Sigmoid colon (tissue), 7 donors: ENCODE measurements around the gene RIPOR3. TPM values are rescaled to one million over a fixed set of nuclear protein-coding genes. Genes with fewer than 3 reads are reported as not detected.

ENCODE experiments used
- DNase-seq: peaks from one replicate; pipeline ENCODE4 v3.0.0-alpha.2; 2019
- H3K27ac ChIP-seq, 4 donors: fragments of 200-600 bp; sonication (generic); one replicate each; pipeline ENCODE4 v1.5.1; 2016 to 2019; ENCODE audit warnings: mild to moderate bottlenecking in 1 of 4
- H3K27me3 ChIP-seq, 3 donors: fragments of 200-600 bp; sonication (generic); one replicate each; pipeline ENCODE4 v1.5.1; 2019; ENCODE audit warnings: mild to moderate bottlenecking in 1 of 3
- H3K36me3 ChIP-seq, 4 donors: fragments of 200-600 bp; sonication (generic); one replicate each; pipeline ENCODE4 v1.5.1; 2016 to 2019
- H3K4me1 ChIP-seq, 4 donors: fragments of 200-600 bp; sonication (generic); one replicate each; pipeline ENCODE4 v1.5.1; 2017 to 2019
- H3K4me3 ChIP-seq, 4 donors: fragments of 200-600 bp; sonication (generic); one replicate each; pipeline ENCODE4 v1.5.1; 2017 to 2019; ENCODE audit warnings: mild to moderate bottlenecking in 2 of 4, moderate library complexity in 1 of 4
- H3K9me3 ChIP-seq, 4 donors: fragments of 200-600 bp in 3 of 4; sonication (generic) in 3 of 4; one replicate each; pipeline versions ENCODE4 v1.5.1 to v1.6.1; 2013 to 2019
- CTCF ChIP-seq, 4 experiments: fragments of 450-650 bp in 3 of 4; fragments of 200-600 bp in 1 of 4; IDR thresholded peaks; one replicate each; pipeline ENCODE4 v1.5.1; 2016 to 2019; ENCODE audit warnings: antibody characterized with exemption in 4 of 4, mild to moderate bottlenecking in 3 of 4, moderate library complexity in 2 of 4
- EP300 ChIP-seq, 4 donors: sonication (generic); formaldehyde crosslinking; IDR thresholded peaks; one replicate each; pipeline ENCODE4 v1.6.1; 2017; ENCODE audit warnings: antibody characterized with exemption in 4 of 4
- POLR2A ChIP-seq, 2 donors: fragments of 450-650 bp; IDR thresholded peaks; one replicate each; pipeline ENCODE4 v1.6.1; 2016; ENCODE audit warnings: antibody characterized with exemption in 2 of 2, mild to moderate bottlenecking in 2 of 2, moderate library complexity in 2 of 2
- POLR2AphosphoS5 ChIP-seq, 4 donors: sonication (generic); formaldehyde crosslinking; IDR thresholded peaks; one replicate each; pipeline ENCODE4 v1.6.1; 2017; ENCODE audit warnings: antibody characterized with exemption in 4 of 4
- WGBS, 2 donors: extraction: QIAGEN DNeasy Blood & Tissue Kit; methylation state at CpG; one replicate each; pipeline ENCODE4 v1.1.7; 2013; 5-methylcytosine and 5-hydroxymethylcytosine counted together
- intact Hi-C: fragments of 100-400 bp; cut with DNase I; formaldehyde crosslinking; loops from one replicate; pipeline ENCODE4 v1.15.1; 2023
- polyA plus RNA-seq, 3 donors: library from polyadenylated mRNA; stranded (reverse); fragments of 200-250 nt; gene quantifications; one replicate each; pipeline ENCODE4 v1.2.3, GENCODE V29; 2013
- total RNA-seq, 4 donors: library from RNA; depleted of rRNA; stranded (reverse); fragments of >200 nt; gene quantifications; one replicate each; pipeline ENCODE4 v1.1.0, GENCODE V29; 2016
- donor health status: healthy with polysubstance abuse.
- donor health status: Bipolar disorder and iron deficiency.
- donor health status: healthy.

RIPOR3 gene
- total and polyA plus RNA-seq, 7 donors = 0.92 to 28.0 (median 9.4) TPM

DNA sequence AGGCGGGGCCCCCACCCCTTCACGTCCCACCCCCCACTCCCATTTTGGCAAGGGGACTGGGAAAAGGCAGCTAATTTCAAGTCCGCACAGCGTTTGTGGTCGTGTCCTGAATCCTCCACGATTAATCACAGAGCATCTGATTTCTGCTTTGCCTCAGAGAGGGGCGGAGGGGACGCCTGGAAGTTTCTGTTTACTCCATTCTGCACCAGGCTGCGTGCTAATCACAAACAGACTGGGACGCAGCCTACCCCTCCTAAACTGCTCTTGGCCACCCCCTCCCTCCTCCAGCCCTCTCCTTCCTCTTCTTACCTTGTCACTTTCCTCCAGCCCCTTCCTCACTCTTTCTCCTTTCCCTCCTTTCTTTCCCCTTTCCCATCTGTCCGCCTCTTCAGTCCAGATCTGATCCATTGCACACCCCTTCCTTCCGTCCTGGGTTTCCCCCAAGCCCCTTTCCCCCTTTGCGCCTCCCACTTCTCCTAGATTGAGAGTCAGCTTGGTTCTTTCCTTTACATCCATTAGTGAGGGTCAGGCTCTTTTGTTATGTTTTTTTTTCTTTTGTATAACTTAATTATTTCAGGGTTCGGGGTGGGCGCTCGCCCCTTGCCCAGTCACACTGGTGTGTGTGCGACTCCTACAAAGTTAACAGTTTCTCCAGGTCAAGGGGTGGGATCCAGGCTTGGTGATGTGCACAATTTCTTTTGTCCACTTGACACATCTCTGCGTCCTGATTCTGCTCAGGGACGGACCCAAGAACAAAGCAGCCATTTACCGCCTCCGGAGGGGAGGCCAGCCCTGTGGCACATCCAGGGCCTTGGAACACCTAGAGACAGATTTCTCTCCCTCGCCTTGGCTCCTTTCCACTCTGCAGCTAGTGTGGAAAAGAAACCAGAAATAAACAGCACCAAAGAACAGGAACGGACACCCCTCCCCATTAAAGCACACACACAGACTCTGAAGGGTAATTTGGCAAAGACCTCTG, 520 bp upstream of the RIPOR3 start:
- peak overlapping the region; percentile 36 to 52 (median 46) for H3K4me3 ChIP-seq
- no peaks in the 10 kb centered on the region for H3K36me3 ChIP-seq
- intact Hi-C loops = no loop called here
- peak; percentile 73 for DNase-seq
- H3K9me3 ChIP-seq = no peaks in the 10 kb centered on the region
- H3K27me3 ChIP-seq = peaks cover 0 to 22% (median 0%) of the 10 kb centered on the region in 3 donors
- whole genome bisulfite sequencing, 2 donors = 41 to 51% methylated on average over 23 of the region's 23 CpGs
- peak overlapping the region; percentile 63 to 77 (median 68) for H3K27ac ChIP-seq
- TF ChIP-seq POLR2AphosphoS5 (IDR thresholded peaks at IDR 0.05) = peak in 1 of 4 donors; percentile 29
- TF ChIP-seq EP300 (IDR thresholded peaks at IDR 0.05) = no peak
- peaks cover 0 to 30% (median 14%) of the 10 kb centered on the region in 4 donors for H3K4me1 ChIP-seq

GRCh38 chr20:50689864-50690649, 1.3 kb downstream of the RIPOR3 start:
- H3K36me3 ChIP-seq = no peaks in the 10 kb centered on the region
- H3K9me3 ChIP-seq = no peaks in the 10 kb centered on the region
- peak; percentile 71 for DNase-seq
- H3K27me3 ChIP-seq = peaks cover 0 to 22% (median 0%) of the 10 kb centered on the region in 3 donors
- peaks cover 0 to 27% (median 15%) of the 10 kb centered on the region in 4 donors for H3K4me1 ChIP-seq
- intact Hi-C loops = no loop called here
- peak overlapping the region; percentile 63 to 77 (median 68) for H3K27ac ChIP-seq
- TF ChIP-seq POLR2AphosphoS5 (IDR thresholded peaks at IDR 0.05) = peak in 1 of 4 donors; percentile 14
- TF ChIP-seq EP300 (IDR thresholded peaks at IDR 0.05) = no peak
- H3K4me3 ChIP-seq = peak overlapping the region; percentile 36 to 52 (median 46)
- WGBS, 2 donors = 10 to 39% methylated on average over 10 of the region's 10 CpGs

DNA sequence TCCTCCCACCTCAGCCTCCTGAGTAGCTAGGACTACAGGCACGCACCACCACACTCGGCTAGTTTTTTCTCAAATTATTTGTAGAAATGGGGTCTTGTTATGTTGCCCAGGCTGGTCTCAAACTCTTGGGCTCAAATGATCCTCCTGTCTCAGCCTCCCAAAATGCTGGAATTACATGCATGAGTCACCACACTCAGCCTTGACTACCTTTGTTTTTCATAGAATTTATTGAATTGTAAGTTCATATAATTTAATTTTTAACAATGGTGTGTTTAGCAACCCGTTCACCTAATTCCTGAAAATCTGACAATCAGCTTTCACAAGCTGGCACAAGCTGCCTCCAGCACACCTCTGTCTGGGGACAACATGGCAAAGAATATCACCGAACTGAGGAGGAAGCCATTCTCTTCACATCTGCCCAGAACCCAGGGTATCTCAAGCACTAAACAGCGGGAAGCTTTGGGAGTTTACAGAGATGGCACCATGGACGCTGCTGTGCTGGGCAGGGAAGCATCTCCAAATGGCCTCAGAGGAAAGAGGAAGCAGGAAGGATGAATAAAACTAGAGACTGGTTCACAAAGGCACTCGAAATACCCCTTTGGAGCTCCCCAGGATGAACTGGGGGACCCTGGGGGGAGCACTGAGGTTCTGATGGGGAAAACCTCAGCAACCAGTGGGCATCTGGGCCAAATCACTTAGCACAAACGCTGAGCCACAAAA, 2.9 kb downstream of the RIPOR3 start:
- intact Hi-C loops = no loop called here
- Histone ChIP-seq H3K27me3 (peaks cover 0 to 22% (median 0%) of the 10 kb centered on the region in 3 donors), H3K4me1 (peaks cover 0 to 23% (median 15%) of the 10 kb centered on the region in 4 donors), H3K9me3 (no peaks in the 10 kb centered on the region), H3K36me3 (no peaks in the 10 kb centered on the region), H3K4me3 (no peak overlapping the region), H3K27ac (no peak overlapping the region)
- DNase-seq = no peak
- TF ChIP-seq CTCF (IDR thresholded peaks at IDR 0.05) (no peak), EP300 (IDR thresholded peaks at IDR 0.05) (no peak), POLR2A (IDR thresholded peaks at IDR 0.05) (no peak), POLR2AphosphoS5 (IDR thresholded peaks at IDR 0.05) (no peak)
- WGBS, 2 donors = 82 to 89% methylated on average over 8 of the region's 8 CpGs

DNA sequence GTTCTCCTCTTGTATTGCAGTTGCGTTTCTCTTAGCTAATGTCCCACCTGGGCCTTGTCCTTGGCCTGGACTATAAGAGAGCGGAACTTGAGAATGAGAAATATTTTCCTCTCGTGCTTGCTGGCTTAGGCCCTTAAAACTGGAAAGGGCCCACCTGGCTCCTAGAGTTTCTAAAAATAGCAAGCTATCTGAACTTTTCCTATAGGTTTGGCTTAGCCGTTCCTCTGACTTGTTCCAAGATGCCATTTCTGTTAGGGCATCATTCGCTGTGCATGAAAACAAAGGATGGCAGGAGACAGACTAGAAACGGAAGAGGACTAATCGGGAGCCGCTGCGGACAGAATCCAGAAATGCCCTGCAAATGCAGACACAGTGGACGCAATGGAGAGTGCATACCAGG, 4.5 kb downstream of the RIPOR3 start:
- TF ChIP-seq EP300 (IDR thresholded peaks at IDR 0.05) = no peak
- peak in 2 of 4 donors; percentile 8 to 24 for TF ChIP-seq POLR2AphosphoS5 (IDR thresholded peaks at IDR 0.05)
- no peak overlapping the region for H3K4me3 ChIP-seq
- H3K9me3 ChIP-seq = no peaks in the 10 kb centered on the region
- peaks cover 0 to 13% (median 0%) of the 10 kb centered on the region in 3 donors for H3K27me3 ChIP-seq
- 92 to 95% methylated on average over 10 of the region's 10 CpGs for WGBS, 2 donors
- H3K36me3 ChIP-seq = no peaks in the 10 kb centered on the region
- H3K4me1 ChIP-seq = peaks cover 0 to 16% (median 11%) of the 10 kb centered on the region in 4 donors
- H3K27ac ChIP-seq = peak overlapping the region in 3 of 4 donors; percentile 17 to 46 (median 42)
- intact Hi-C loops = no loop called here
- no peak for DNase-seq

GRCh38 chr20:50683570-50683969, 7.8 kb downstream of the RIPOR3 start:
- H3K27me3 ChIP-seq = no peaks in the 10 kb centered on the region
- H3K9me3 ChIP-seq = no peaks in the 10 kb centered on the region
- TF ChIP-seq POLR2A (IDR thresholded peaks at IDR 0.05) = no peak
- TF ChIP-seq EP300 (IDR thresholded peaks at IDR 0.05) = no peak
- TF ChIP-seq POLR2AphosphoS5 (IDR thresholded peaks at IDR 0.05) = no peak
- no peak for TF ChIP-seq CTCF (IDR thresholded peaks at IDR 0.05)
- peaks cover 0 to 7% (median 0%) of the 10 kb centered on the region in 4 donors for H3K4me1 ChIP-seq
- no peaks in the 10 kb centered on the region for H3K36me3 ChIP-seq
- no peak overlapping the region for H3K27ac ChIP-seq
- intact Hi-C loops = no loop called here
- no peak for DNase-seq
- H3K4me3 ChIP-seq = no peak overlapping the region
- 87 to 91% methylated on average over 6 of the region's 6 CpGs for WGBS, 2 donors
